Measurements from ENCODE around the gene ZP3.
"Not testable (repeated sequence)": the region's sequence is repeated elsewhere in the genome, so short reads cannot be mapped to it uniquely, and the experiment has no call there.

Gene ZP3

DNA sequence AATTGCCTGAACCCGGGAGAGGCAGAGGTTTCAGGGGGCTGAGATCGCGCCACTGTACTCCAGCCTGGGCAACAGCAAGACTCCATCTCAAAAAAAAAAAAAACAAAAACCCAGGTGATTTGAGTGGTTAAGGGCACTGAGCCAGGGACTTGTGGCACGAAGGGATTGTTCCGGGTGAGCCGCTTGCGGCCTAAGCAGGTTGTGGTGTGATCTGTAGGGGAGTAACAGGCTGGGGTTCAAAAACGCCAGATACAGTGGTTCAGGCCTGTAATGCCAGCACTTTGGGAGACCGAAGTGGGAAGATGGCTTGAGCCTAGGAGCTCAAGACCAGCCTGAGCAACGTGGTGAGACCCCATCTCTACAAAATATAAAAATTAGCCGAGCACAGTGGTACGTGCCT, 19.1 kb downstream of the ZP3 start:
- not testable (repeated sequence) for DNase-seq

DNA sequence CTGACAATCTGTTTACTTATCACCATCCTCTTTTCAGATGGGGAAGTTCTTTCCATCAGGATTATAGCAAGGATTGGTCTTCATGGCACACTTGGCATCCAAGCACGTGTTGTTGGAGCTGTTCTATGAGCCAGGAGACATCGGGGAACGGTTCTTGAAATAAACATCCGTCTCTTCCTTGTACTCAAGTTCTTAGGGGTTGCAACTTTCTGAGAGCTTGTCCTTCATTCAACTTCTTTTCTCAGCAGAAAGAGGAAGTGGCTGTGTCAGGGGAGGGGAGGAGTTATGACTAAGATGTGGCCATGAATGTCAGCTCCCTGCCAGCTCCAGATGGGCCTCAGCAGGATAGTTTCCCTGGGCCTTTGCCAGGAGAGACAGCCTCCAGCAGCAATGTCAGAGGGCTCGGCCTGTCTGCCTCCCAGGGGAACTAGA, 20.8 kb downstream of the ZP3 start:
- DNase-seq = peak; percentile 52

GRCh38 chr7:76457017-76457416, 32.3 kb downstream of the ZP3 start:
- not testable (repeated sequence) for DNase-seq

DNA sequence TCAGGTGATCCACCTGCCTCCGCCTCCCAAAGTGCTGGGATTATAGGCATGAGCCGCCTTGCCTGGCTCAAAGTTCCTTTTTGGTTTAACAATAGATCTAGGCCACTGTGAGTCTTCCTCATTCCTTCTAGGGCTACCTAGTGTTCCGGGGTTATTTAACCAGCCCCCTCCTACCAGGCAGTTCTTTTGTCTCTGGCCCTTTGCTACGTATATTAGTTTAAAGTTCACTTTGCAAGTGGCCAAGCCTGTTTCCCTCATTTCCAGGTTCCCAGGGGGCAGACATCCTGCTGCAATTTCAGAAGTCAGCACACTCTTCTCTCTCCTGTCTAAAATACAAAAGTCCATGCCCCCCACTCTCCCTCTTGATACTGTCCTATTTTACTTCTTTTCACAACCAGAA, 33.8 kb downstream of the ZP3 start:
- not testable (repeated sequence) for DNase-seq

DNA sequence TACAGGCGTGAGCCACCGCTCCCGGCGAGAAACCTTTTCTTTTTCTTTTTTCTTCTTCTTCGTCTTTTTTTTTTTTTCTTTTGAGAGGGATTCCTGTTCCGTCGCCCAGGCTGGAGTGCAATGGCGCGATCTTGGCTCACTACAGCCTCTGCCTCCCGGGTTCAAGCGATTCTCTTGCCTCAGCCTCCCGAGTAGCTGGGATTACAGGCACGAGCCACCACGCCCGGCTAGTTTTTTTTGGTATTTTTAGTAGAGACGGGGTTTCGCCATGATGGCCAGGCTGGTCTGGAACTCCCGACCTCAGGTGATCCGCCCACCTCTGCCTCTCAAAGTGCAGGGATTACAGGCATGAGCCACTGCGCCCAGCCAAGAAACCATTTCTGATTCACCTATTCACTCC, 36.0 kb downstream of the ZP3 start:
- not testable (repeated sequence) for DNase-seq

- peak; percentile 24 for DNase-seq
Observed at GRCh38 chr7:76461464-76462101, 36.8 kb downstream of the ZP3 start, which contains the start of gene DTX2. TSS of gene DTX2 (plus strand) at chr7:76461709. CDS start at chr7:76480510, 18,801 bp downstream.

DNA sequence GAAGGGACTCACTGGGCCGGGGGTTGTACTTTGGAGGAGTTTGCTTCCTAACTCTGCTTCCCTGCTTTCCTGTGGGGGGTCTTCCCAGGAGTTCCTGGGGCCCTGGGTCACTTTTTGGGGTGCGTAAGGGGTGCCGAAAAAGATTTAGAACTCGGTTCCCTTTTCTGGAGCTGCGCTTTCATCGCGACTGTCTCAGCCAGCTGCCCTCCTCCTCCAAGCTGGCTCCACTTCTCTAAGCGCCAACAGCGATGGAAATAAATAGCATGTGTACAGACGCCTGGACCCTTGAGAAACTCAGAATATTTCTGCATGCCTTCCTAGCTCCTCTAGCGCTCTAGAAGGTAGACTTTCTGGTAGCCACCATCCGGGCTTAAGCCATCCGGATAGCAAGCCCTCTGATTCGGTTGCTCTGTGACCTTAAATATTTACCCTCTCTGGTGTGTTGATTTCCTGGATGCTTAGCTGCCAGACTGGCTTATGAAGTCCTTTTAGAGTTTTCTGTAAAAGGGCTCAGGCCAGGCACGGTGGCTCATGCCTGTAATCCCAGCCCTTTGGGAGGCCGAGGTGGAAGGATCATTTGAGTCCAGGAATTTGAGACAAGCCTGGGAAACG, 37.6 kb downstream of the ZP3 start:
- not testable (repeated sequence) for DNase-seq

GRCh38 chr7:76464959-76465358, 40.2 kb downstream of the ZP3 start:
- DNase-seq = not testable (repeated sequence)

DNA sequence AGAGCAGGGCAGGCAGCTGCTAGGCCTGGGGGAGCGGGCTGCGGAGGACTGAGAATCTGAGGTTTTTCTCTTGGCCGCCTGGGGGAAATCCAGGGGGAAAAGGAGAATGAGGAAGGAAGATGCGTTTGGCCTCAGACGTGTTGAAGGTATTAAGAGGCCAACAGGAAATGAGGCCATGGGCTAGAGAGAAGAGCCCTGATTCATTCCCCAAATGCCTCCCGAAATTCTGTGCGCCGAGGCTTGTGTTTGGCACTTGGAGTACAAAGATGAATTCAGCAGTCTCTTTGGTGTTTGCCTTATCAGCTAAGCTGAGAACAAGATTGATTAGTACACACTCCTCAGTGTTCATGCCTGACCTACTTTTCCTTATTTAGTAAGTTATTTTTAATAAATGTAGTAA, 41.2 kb downstream of the ZP3 start:
- not testable (repeated sequence) for DNase-seq

GRCh38 chr7:76467743-76468404, 43.1 kb downstream of the ZP3 start:
- not testable (repeated sequence) for DNase-seq

- DNase-seq = not testable (repeated sequence)
Observed at GRCh38 chr7:76471556-76472221, 46.9 kb downstream of the ZP3 start.

GRCh38 chr7:76473097-76473496, 48.3 kb downstream of the ZP3 start:
- not testable (repeated sequence) for DNase-seq

- DNase-seq = not testable (repeated sequence)
Observed at GRCh38 chr7:76476280-76476679, 51.5 kb downstream of the ZP3 start.

DNA sequence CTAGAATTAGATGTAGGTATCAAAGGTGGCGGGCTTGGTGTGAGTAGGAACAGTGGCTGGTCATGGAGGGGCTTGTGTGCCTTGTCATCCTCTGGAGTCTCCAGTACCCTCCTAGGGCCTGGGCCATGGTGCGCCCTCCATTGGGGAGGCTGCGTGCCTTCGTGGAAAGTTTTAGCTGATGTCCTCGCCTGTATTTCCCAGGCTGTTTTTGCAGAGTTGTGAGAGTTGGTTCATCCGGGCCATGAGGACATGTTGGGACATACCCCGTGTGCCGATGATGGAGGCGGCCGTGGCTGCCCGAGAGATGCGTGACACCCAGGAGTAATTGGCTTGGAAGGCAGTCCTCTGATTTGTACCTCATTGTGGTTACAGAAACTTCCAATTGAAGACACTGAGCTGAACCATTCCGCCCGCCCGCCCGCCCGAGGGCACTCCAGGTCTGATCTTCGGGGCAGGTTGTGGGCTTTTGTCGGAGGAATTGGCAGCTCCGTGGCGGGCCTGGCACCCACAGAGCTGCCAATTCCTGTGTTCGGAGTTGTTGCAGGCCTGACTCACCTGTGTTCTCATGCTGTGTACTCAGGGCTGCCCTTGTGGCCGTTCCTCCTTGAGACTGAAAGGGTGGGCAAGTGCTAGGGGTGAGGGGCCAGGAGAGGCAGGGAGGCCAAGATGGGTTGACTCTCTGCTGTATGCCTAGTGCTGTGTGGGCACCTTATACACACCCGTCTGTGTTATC, 52.2 kb downstream of the ZP3 start:
- DNase-seq = not testable (repeated sequence)

GRCh38 chr7:76479628-76480027, 54.9 kb downstream of the ZP3 start:
- DNase-seq = not testable (repeated sequence)

DNA sequence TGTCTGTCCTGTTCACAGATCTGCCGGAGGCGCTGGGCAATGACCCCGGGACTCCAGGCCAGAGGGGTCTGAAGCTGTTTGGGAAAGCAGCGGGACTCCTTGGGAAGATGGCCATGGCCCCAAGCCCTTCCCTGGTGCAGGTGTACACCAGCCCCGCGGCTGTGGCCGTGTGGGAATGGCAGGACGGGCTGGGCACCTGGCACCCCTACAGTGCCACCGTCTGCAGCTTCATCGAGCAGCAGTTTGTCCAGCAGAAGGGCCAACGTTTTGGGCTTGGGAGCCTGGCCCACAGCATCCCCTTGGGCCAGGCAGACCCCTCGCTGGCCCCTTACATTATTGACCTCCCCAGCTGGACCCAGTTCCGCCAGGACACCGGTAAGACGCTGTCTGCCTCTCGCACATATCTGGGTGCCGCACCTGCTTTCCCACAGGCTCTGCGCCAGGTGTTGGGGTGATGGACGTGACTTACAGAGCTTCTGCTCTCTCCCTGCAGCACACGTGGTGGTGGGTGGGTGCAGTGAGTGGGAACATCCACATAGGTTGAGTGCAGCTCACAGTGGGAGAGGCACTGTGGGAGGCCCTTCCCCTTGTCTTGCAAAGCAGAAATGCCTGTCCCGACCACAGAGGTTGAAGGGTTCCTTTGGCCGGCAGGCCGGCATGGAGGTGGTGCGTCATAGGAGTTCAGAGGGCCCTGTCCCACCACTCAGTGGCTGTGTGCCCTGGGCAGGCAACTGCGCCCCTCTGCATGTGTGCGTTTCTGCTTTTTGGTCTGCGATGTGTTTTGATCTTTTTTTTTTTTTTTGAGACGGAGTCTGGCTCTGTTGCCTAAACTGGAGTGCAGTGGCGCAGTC, 55.9 kb downstream of the ZP3 start:
- DNase-seq = not testable (repeated sequence)

GRCh38 chr7:76482660-76483059, 57.9 kb downstream of the ZP3 start:
- not testable (repeated sequence) for DNase-seq

DNA sequence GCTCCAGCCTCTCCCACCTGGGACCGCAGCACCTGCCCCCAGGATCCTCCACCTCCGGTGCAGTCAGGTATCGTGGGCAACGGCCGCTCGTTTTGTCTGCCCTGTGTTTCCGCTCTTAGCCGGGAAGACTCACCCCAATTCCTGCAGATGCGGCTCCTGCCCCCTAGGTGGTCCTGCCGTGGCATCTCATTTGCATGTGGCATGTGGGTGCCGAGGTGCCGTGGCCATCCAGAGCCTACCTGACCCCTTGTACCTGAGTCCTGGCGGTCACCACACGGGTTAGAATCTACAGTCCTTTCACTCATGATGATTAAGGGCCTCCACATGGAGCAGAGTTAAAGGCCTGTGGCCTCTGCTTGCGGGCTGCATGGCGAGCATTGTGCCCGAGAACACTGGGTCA, 58.3 kb downstream of the ZP3 start:
- DNase-seq = not testable (repeated sequence)

DNA sequence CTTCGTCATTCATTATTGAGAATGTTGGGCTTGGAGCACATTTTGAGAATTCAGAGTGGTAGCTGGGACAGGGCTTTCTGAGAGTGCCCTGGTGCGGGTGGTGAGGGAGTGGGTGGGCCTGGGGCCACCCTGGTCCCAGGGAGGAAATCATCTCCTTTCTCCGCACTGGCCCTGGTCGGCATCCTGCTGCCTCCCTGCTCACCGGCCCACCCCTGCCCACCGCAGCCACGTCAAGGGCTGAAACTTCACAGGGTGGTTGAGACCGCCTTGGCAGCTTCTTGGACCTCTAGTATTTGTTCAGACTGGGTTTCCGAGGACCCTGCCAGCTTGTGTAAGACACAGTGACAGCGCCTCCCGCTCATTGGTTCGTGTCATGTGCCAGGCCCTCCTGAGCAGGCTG, 59.7 kb downstream of the ZP3 start:
- not testable (repeated sequence) for DNase-seq

GRCh38 chr7:76485822-76486610, 61.3 kb downstream of the ZP3 start:
- not testable (repeated sequence) for DNase-seq

- peak; percentile 36 for DNase-seq
Observed at GRCh38 chr7:76486618-76487017, 61.9 kb downstream of the ZP3 start.
